Fibroblast of the conjunctiva (primary cell): ENCODE measurements around the gene ARHGEF17.

Experiments used
- DNase-seq: peaks from one replicate; pipeline ENCODE4 v3.0.0-alpha.2; 2010; ENCODE audit warnings: low read depth

Gene ARHGEF17

GRCh38 chr11:73358071-73358470, 50.0 kb downstream of the ARHGEF17 start:
- no peak for DNase-seq

GRCh38 chr11:73359341-73359740, 51.3 kb downstream of the ARHGEF17 start:
- no peak for DNase-seq

- peak; percentile 41 for DNase-seq
Observed at GRCh38 chr11:73359930-73360742, 52.1 kb downstream of the ARHGEF17 start.

- no peak for DNase-seq
Observed at GRCh38 chr11:73360743-73361369, 52.8 kb downstream of the ARHGEF17 start.

- DNase-seq, result no peak
Observed at GRCh38 chr11:73361953-73362776, 54.1 kb downstream of the ARHGEF17 start.

- no peak for DNase-seq
Observed at GRCh38 chr11:73363147-73363546, 55.1 kb downstream of the ARHGEF17 start.

- DNase-seq, result no peak
Observed at GRCh38 chr11:73365352-73366264, 57.5 kb downstream of the ARHGEF17 start.

- DNase-seq, result no peak
Observed at GRCh38 chr11:73366265-73366610, 58.2 kb downstream of the ARHGEF17 start.

- DNase-seq, result no peak
Observed at GRCh38 chr11:73366953-73367352, 58.9 kb downstream of the ARHGEF17 start.

GRCh38 chr11:73367482-73368024, 59.5 kb downstream of the ARHGEF17 start:
- DNase-seq, result no peak

- DNase-seq, result no peak
Observed at GRCh38 chr11:73372375-73372993, 64.4 kb downstream of the ARHGEF17 start.

GRCh38 chr11:73374151-73374550, 66.1 kb downstream of the ARHGEF17 start:
- no peak for DNase-seq

- no peak for DNase-seq
Observed at GRCh38 chr11:73375830-73376159, 67.7 kb downstream of the ARHGEF17 start.

GRCh38 chr11:73376160-73376802, 68.2 kb downstream of the ARHGEF17 start, which contains the start of gene RELT:
Gene RELT (plus strand): TSS chr11:73376399. CDS start chr11:73389137, 12,738 bp downstream.
- peak; percentile 82 for DNase-seq

- DNase-seq, result peak; percentile 24
Observed at GRCh38 chr11:73376803-73377629, 68.9 kb downstream of the ARHGEF17 start.

- no peak for DNase-seq
Observed at GRCh38 chr11:73379189-73379880, 71.3 kb downstream of the ARHGEF17 start.

- no peak for DNase-seq
Observed at GRCh38 chr11:73380331-73380730, 72.3 kb downstream of the ARHGEF17 start.

- DNase-seq, result no peak
Observed at GRCh38 chr11:73380897-73381410, 72.9 kb downstream of the ARHGEF17 start.

- no peak for DNase-seq
Observed at GRCh38 chr11:73381589-73381988, 73.5 kb downstream of the ARHGEF17 start.
